Choroid plexus epithelial cell (primary cell): ENCODE measurements around the gene ZNF443.
A peak's percentile ranks its signal among the peaks of the same experiment; 100 is the strongest.
"Not testable (repeated sequence)": the region's sequence is repeated elsewhere in the genome, so short reads cannot be mapped to it uniquely, and the experiment has no call there.

ENCODE experiments used
- DNase-seq: peaks from one replicate; pipeline ENCODE4 v3.0.0-alpha.2; 2010; ENCODE audit warnings: low read depth
- H3K4me3 ChIP-seq: 2 replicates; pipeline ENCODE4 v1.5.1; 2011; ENCODE audit warnings: low read depth, mild to moderate bottlenecking, control low read depth, low read length, moderate library complexity
- TF ChIP-seq, protein P1 (sequence below): conservative IDR thresholded peaks from 2 replicates; pipeline ENCODE4 v1.5.1; 2011; ENCODE audit warnings: low read depth, mild to moderate bottlenecking, control low read depth, inconsistent platforms, low read length, moderate library complexity

The ZNF443 gene

DNA sequence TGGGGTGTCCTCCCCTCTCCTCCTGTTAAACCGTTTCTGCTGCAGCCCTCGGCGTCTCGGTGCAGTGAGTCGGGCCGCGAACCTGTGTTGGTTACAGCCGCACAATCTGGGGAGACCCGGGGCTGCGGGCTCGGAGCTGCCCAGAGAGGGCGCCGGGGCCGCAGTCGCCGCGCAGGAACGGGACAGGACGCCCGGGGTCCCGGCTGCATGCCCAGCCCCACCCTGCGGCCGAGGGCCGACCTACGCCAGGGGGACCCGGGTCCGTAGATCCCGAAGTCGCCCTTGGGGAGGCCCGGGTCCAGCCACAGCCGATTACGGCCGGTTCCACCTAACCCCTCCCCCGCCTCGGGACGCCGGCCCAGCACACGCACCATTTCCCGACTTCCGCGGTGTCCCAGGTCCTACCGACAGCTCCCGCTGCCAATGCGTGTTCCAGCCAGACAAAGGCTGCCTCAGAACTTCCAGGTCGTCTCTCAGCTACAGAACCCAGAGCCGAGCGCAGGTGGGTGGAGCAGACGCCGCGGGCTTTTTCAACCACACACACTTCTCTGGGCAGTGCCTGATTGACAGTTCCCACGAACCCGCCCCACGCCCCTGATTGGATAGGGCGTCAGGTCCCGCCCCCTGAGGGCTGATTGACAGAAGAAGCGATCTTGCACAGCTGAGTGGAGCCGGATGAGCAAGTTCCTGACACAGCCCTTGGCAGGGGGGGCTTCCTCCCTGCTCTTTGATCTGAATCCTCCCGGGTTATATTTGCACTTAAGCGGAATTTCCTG lies at the start of gene ZNF443:
TSS of gene ZNF443 (minus strand) at position 481 of the 776 bp plus-strand sequence. CDS start at position 374, 107 bp downstream.
- peak; percentile 98 for DNase-seq
- peak within 1 kb of the TSS; percentile 82 for H3K4me3 ChIP-seq
- TF ChIP-seq, protein P1, sequence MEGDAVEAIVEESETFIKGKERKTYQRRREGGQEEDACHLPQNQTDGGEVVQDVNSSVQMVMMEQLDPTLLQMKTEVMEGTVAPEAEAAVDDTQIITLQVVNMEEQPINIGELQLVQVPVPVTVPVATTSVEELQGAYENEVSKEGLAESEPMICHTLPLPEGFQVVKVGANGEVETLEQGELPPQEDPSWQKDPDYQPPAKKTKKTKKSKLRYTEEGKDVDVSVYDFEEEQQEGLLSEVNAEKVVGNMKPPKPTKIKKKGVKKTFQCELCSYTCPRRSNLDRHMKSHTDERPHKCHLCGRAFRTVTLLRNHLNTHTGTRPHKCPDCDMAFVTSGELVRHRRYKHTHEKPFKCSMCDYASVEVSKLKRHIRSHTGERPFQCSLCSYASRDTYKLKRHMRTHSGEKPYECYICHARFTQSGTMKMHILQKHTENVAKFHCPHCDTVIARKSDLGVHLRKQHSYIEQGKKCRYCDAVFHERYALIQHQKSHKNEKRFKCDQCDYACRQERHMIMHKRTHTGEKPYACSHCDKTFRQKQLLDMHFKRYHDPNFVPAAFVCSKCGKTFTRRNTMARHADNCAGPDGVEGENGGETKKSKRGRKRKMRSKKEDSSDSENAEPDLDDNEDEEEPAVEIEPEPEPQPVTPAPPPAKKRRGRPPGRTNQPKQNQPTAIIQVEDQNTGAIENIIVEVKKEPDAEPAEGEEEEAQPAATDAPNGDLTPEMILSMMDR, result no peak

DNA sequence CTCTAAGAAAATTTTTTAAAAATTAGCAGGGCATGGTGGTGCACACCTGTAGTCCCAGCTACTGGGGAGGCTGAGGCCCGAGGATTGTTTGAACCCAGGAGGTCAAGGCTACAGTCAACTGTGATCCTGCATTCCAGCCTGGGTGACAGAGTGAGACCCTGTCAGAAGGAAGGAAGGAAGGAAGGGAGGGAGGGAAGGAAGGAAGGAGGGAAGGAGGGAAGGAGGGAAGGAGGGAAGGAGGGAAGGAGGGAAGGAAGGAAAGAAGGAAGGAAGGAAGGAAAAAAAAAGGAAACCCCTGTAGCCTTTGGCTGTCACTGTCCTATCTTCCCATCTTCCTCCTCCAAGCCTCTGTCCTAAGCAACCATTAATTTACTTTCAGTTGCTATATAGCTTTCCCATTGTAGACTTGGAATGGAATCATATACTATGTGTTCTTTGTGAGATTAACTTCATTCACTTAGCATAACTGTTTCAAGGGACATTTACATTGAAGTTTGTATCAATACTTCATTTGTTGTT lies 45.5 kb upstream of the ZNF443 start:
- not testable (repeated sequence) for DNase-seq, H3K4me3 ChIP-seq

DNA sequence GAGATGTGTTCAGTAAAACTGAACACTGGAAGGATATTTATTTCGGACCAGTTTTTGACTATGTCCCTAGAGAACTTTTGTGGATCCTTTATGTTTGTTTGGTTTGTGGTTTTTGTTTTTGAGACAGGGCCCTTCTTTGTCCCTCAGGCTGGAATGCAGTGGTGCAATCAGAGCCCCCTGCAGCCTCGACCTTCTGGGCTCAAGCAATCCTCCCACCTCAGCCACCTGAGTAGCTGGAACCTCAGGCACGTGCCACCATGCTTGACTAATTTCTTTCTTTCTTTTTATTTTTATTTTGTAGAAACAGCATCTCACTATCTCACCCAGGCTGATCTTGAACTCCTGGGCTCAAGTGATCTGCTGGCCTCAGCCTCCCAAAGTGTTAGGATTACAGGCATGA lies 44.8 kb upstream of the ZNF443 start:
- H3K4me3 ChIP-seq, result no peak overlapping the region
- no peak for DNase-seq

DNA sequence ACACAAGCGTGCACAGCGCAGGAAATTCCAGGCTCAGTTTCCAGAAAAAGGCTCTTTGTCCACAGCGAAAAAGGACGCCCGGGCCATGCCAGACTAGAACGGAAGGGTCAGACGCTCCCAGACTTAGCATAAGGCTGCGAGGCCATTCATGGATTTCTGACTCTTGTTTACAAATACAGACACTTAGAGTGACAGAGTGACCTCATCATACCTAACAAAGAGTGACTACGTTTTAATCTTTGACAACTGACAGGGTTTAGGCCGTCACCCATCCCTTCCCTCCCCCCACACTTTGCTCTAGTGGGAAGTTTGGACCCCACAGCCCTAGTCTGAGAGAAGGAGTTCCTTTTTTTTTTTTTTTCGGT lies 44.2 kb upstream of the ZNF443 start:
- TF ChIP-seq, protein P1, result no peak
- peak overlapping the region; percentile 80 for H3K4me3 ChIP-seq
- no peak for DNase-seq

More for the DNA sequence above, 44.8 kb upstream of the ZNF443 start:
- TF ChIP-seq, protein P1, result no peak

DNA sequence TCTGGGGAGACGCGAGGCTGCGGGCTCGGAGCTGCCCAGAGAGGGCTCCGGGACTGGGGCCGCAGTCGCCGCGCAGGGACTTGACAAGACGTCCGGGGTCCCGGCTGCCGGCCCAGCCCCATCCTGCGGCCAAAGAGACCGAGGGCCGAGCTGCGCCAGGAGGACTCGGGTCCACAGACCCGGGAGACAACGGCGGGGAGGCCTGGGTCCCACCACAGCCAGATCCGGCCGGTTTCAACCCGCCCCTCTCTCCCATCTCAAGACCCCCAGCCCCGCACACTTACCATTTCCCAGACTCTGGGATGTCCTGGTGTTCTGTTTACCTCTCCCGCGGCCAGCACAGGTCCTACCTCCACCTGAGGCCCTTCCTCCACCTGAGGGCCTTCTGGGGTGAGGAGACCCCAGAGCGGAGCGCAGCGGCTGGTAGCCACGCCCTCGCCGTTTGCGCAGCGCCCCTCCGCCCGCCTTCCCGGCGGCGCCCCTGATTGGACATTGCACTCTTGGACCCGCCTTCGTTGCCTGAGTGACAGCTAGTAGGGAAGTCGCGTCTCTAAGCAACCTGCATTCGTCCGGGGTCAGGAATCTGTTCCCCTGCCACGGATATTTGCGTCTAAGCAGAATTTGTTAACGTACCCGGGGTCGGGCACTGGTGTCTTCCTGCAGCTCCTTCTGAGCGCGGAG lies 43.7 kb upstream of the ZNF443 start, which contains the start of gene ZNF709:
TSS of gene ZNF709 (minus strand) at position 446 of the 681 bp plus-strand sequence. CDS start at position 287, 159 bp downstream.
- TF ChIP-seq, protein P1, result no peak
- DNase-seq, result peak; percentile 83
- H3K4me3 ChIP-seq, result peak within 1 kb of the TSS; percentile 80

DNA sequence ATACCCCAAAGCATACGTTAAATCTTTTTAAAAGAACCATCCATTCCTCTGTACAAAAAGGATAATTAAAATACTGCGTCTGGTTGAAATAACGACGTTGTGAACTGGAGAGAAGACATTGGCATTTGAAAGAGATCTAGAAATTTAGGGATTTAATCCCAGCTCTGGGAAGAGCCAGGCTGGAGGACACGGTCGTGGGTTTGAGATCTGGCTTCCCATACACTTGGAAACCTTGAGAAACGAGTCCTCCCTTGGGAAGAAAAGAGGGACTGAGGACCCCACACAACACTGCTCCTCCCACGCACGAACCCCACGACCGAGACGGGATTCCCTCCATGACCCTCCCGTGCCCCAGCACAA lies 43.2 kb upstream of the ZNF443 start:
- TF ChIP-seq, protein P1, result no peak
- DNase-seq, result peak; percentile 7
- peak overlapping the region; percentile 80 for H3K4me3 ChIP-seq

DNA sequence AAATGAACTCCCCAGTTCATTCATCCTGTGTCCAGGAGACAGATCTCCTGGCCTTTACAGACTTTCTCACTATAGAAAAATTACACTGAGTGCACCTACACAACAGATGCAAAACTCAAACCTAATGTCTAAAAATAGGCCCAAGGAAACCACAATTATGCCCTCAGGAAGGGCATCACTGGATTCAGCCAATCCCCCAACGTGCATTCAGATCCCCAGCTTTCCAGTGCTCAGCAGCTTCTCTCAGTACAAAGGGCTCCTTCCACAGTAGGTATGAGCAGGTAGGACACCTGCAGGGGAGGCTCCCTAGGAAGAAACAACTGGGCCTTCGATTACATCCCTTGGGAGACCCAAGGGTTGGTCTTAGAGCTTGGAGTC lies 41.7 kb upstream of the ZNF443 start:
- H3K4me3 ChIP-seq, result no peak overlapping the region
- TF ChIP-seq, protein P1, result no peak

More for the DNA sequence above, 41.7 kb upstream of the ZNF443 start:
- DNase-seq, result no peak
